Fibroblast of lung (primary cell): ENCODE data around the gene STARD4. TPM values are rescaled to one million over a fixed set of nuclear protein-coding genes. Genes with fewer than 3 reads are reported as not detected.

Experiments used
- DNase-seq, 2 donors: peaks; one replicate each; pipeline versions ENCODE4 v3.0.0 to v3.0.0-alpha.2; 2010; ENCODE audit warnings: low read depth in 2 of 2
- H2AFZ ChIP-seq: 2 replicates; pipeline ENCODE4 v1.5.1; 2012; ENCODE audit warnings: low read length, control low read depth, inconsistent platforms
- H3K27ac ChIP-seq: 2 replicates; pipeline ENCODE4 v1.5.1; 2011; ENCODE audit warnings: low read length, control low read depth; ENCODE audit not compliant: insufficient read depth
- H3K27me3 ChIP-seq: 2 replicates; pipeline ENCODE4 v1.5.1; 2011; ENCODE audit warnings: mild to moderate bottlenecking, low read length; ENCODE audit not compliant: control insufficient read depth, insufficient read depth
- H3K36me3 ChIP-seq: 2 replicates; pipeline ENCODE4 v1.5.1; 2011; ENCODE audit warnings: low read length; ENCODE audit not compliant: control insufficient read depth, insufficient read depth
- H3K4me1 ChIP-seq: 2 replicates; pipeline ENCODE4 v1.5.1; 2011; ENCODE audit warnings: low read length; ENCODE audit not compliant: control insufficient read depth, insufficient read depth; ENCODE audit errors: extremely low read depth
- H3K4me2 ChIP-seq: 2 replicates; pipeline ENCODE4 v1.5.1; 2011; ENCODE audit warnings: low read length, control low read depth; ENCODE audit not compliant: insufficient read depth; ENCODE audit errors: extremely low read depth
- H3K4me3 ChIP-seq, 4 experiments: fragments of 200-600 bp in 1 of 4; sonication (generic) in 1 of 4; replicated peaks in 1 of 4; 2 replicates each; pipeline ENCODE4 v1.5.1; 2011 to 2016; ENCODE audit warnings: low read length in 4 of 4, low read depth in 3 of 4, mild to moderate bottlenecking in 3 of 4, control low read depth in 2 of 4, inconsistent platforms in 1 of 4, mixed read lengths in 1 of 4; ENCODE audit not compliant: insufficient read depth in 1 of 4; ENCODE audit errors: control extremely low read depth in 1 of 4
- H3K79me2 ChIP-seq: 2 replicates; pipeline ENCODE4 v1.5.1; 2012; ENCODE audit warnings: mild to moderate bottlenecking, low read length, inconsistent platforms; ENCODE audit not compliant: control insufficient read depth, insufficient read depth
- H3K9ac ChIP-seq: 2 replicates; pipeline ENCODE4 v1.5.1; 2011; ENCODE audit warnings: mild to moderate bottlenecking, low read length, control low read depth; ENCODE audit not compliant: insufficient read depth
- H3K9me3 ChIP-seq: 2 replicates; pipeline ENCODE4 v1.5.1; 2012; ENCODE audit warnings: low read depth, low read length; ENCODE audit not compliant: control insufficient read depth, insufficient read depth
- H4K20me1 ChIP-seq: 2 replicates; pipeline ENCODE4 v1.5.1; 2011; ENCODE audit warnings: low read length; ENCODE audit not compliant: control insufficient read depth, insufficient read depth; ENCODE audit errors: extremely low read depth
- EZH2 ChIP-seq: IDR thresholded peaks from 2 replicates; pipeline ENCODE4 v1.5.1; 2012; ENCODE audit warnings: low read length, control low read depth, mild to moderate bottlenecking; ENCODE audit errors: missing control alignments
- polyA plus RNA-seq, 2 donors: library from polyadenylated mRNA; depleted of rRNA in 1 of 2; stranded (reverse) in 1 of 2; unstranded in 1 of 2; fragments of >200 nt; gene quantifications; 2 replicates each; pipeline ENCODE4 v1.2.1, GENCODE V29; 2011 to 2012; ENCODE audit warnings: missing spikeins in 1 of 2
- total RNA-seq: library from RNA; depleted of rRNA; stranded (reverse); fragments of >200 nt; gene quantifications from 2 replicates; pipeline ENCODE4 v1.2.1, GENCODE V29; 2014
- TF ChIP-seq, protein P1 (sequence below), 2 donors: IDR thresholded peaks in 1 of 2; conservative IDR thresholded peaks in 1 of 2; 1 replicate in 1 of 2; 2 replicates in 1 of 2; pipeline ENCODE4 v1.5.1; 2011 to 2012; ENCODE audit warnings: low read length in 2 of 2, control low read depth in 1 of 2, inconsistent platforms in 1 of 2, low read depth in 1 of 2, mild to moderate bottlenecking in 1 of 2

The STARD4 gene
- total and polyA plus RNA-seq, 2 donors (not counting 1 experiment from before 2014, with no cell fraction given), result 74.6 to 154 TPM

GRCh38 chr5:111502956-111503355 lies 9.4 kb downstream of the STARD4 start:
- H3K9me3 ChIP-seq, result no peaks in the 10 kb centered on the region
- peak in 1 of 2 donors; percentile 60 for DNase-seq
- no peak overlapping the region for H3K27ac ChIP-seq

DNA sequence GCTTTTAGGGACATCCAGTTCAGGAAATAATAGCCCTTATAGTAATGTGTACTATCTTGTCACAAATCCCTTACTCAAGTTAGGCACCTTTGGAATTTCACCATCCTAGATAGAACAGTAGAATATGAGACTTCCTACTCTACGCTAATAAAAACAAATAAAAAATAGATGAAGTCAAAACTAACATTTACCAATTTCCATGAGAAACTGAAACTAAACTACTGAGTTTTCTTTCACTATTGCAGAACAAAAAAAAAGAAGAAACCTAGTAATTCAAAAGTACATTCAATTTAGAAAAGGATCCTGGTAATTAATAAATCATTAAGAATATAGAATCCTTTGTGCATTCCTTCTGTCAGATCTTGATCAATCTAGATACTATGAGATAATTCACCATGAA lies 14.0 kb downstream of the STARD4 start:
- H3K4me1 ChIP-seq, result no peaks in the 10 kb centered on the region
- H3K36me3 ChIP-seq, result peaks cover 2% of the 10 kb centered on the region
- H3K9ac ChIP-seq, result no peak overlapping the region
- no peaks in the 10 kb centered on the region for H3K9me3 ChIP-seq
- no peak overlapping the region for H2AFZ ChIP-seq
- DNase-seq, result no peak
- no peak overlapping the region for H3K27ac ChIP-seq
- no peak overlapping the region for H3K4me3 ChIP-seq
- peaks cover 6% of the 10 kb centered on the region for H3K79me2 ChIP-seq
- TF ChIP-seq, protein P1, sequence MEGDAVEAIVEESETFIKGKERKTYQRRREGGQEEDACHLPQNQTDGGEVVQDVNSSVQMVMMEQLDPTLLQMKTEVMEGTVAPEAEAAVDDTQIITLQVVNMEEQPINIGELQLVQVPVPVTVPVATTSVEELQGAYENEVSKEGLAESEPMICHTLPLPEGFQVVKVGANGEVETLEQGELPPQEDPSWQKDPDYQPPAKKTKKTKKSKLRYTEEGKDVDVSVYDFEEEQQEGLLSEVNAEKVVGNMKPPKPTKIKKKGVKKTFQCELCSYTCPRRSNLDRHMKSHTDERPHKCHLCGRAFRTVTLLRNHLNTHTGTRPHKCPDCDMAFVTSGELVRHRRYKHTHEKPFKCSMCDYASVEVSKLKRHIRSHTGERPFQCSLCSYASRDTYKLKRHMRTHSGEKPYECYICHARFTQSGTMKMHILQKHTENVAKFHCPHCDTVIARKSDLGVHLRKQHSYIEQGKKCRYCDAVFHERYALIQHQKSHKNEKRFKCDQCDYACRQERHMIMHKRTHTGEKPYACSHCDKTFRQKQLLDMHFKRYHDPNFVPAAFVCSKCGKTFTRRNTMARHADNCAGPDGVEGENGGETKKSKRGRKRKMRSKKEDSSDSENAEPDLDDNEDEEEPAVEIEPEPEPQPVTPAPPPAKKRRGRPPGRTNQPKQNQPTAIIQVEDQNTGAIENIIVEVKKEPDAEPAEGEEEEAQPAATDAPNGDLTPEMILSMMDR (conservative IDR thresholded peaks at IDR 0.05 in 1 of 2, IDR thresholded peaks at IDR 0.05 in 1 of 2; ENCODE audit: low read depth in 1 of 2, low read length in 2 of 2), result no peak
- TF ChIP-seq EZH2, result no peak
- H3K4me2 ChIP-seq, result no peak overlapping the region
- H4K20me1 ChIP-seq, result no peaks in the 10 kb centered on the region
- no peaks in the 10 kb centered on the region for H3K27me3 ChIP-seq

More at GRCh38 chr5:111502956-111503355, 9.4 kb downstream of the STARD4 start:
- Histone ChIP-seq H3K36me3 (peaks cover 4% of the 10 kb centered on the region), H3K9ac (no peak overlapping the region), H2AFZ (no peak overlapping the region), H3K4me1 (no peaks in the 10 kb centered on the region), H4K20me1 (no peaks in the 10 kb centered on the region), H3K79me2 (peaks cover 37% of the 10 kb centered on the region), H3K4me3 (no peak overlapping the region), H3K4me2 (no peak overlapping the region), H3K27me3 (no peaks in the 10 kb centered on the region)
- TF ChIP-seq, protein P1 (conservative IDR thresholded peaks at IDR 0.05 in 1 of 2, IDR thresholded peaks at IDR 0.05 in 1 of 2; ENCODE audit: low read depth in 1 of 2, low read length in 2 of 2), result no peak
- TF ChIP-seq EZH2, result no peak

DNA sequence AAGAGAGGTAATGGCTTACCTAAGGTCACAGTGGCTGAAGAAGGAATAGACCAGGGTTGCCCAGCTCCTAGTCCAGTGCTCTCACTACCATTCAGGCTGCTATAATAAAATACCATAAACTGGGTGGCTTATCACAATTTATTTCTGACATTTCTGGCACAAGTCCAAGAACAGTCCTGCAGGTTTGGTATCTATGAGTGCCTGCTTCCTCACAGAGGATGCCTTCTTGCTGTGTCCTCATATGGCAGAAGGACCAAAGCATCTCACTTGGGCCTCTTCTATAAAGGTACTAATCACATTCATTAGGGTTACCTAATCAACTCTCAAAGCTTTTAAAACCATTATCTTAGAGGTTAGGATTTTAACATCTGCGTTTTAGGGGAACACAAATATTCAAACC lies 17.2 kb downstream of the STARD4 start:
- H3K27me3 ChIP-seq, result no peaks in the 10 kb centered on the region
- no peaks in the 10 kb centered on the region for H4K20me1 ChIP-seq
- H3K79me2 ChIP-seq, result no peaks in the 10 kb centered on the region
- H3K9ac ChIP-seq, result no peak overlapping the region
- no peak overlapping the region for H3K4me3 ChIP-seq
- H2AFZ ChIP-seq, result no peak overlapping the region
- H3K4me1 ChIP-seq, result no peaks in the 10 kb centered on the region
- H3K36me3 ChIP-seq, result no peaks in the 10 kb centered on the region
- no peak overlapping the region for H3K27ac ChIP-seq
- H3K9me3 ChIP-seq, result no peaks in the 10 kb centered on the region
- H3K4me2 ChIP-seq, result no peak overlapping the region
- TF ChIP-seq EZH2, result no peak
- TF ChIP-seq, protein P1 (conservative IDR thresholded peaks at IDR 0.05 in 1 of 2, IDR thresholded peaks at IDR 0.05 in 1 of 2; ENCODE audit: low read depth in 1 of 2, low read length in 2 of 2), result no peak
- no peak for DNase-seq
